Thoracic aorta (tissue), 2 donors: ENCODE data around the gene ZNF74. TPM values are rescaled to one million over a fixed set of nuclear protein-coding genes. Genes with fewer than 3 reads are reported as not detected.

Experiments
- ATAC-seq: fragments of 150-250 bp; one replicate; pipeline ENCODE4 v1.8.0; 2017; ENCODE audit warnings: low read depth; ENCODE audit not compliant: insufficient number of reproducible peaks, low FRiP score
- DNase-seq: peaks from one replicate; pipeline ENCODE4 v3.0.0-alpha.2; 2020; ENCODE audit warnings: low spot score
- H3K27ac ChIP-seq, 2 donors: fragments of 200-600 bp; sonication (generic); 1 replicate in 1 of 2; 2 replicates in 1 of 2; pipeline ENCODE4 v1.5.1; 2016; ENCODE audit warnings: mild to moderate bottlenecking in 2 of 2, moderate library complexity in 2 of 2
- H3K27me3 ChIP-seq: fragments of 200-600 bp; sonication (generic); replicated peaks from 2 replicates; pipeline ENCODE4 v1.6.0; 2016; ENCODE audit warnings: mild to moderate bottlenecking; ENCODE audit not compliant: insufficient read depth
- H3K36me3 ChIP-seq: fragments of 200-600 bp; sonication (generic); one replicate; pipeline ENCODE4 v1.5.1; 2016
- H3K4me1 ChIP-seq, 2 donors: fragments of 200-600 bp; sonication (generic); 1 replicate in 1 of 2; 2 replicates in 1 of 2; pipeline versions ENCODE4 v1.5.1 to v1.6.0; 2016; ENCODE audit warnings: low read depth in 2 of 2, mild to moderate bottlenecking in 1 of 2; ENCODE audit not compliant: control insufficient read depth in 1 of 2
- H3K4me3 ChIP-seq: fragments of 200-600 bp; sonication (generic); 2 replicates; pipeline ENCODE4 v1.5.1; 2016; ENCODE audit warnings: mild to moderate bottlenecking
- H3K9me3 ChIP-seq: fragments of 200-600 bp; sonication (generic); 2 replicates; pipeline ENCODE4 v1.5.1; 2016
- total RNA-seq, 2 donors: library from RNA; depleted of rRNA; stranded (reverse); fragments of >200 nt; gene quantifications; one replicate each; pipeline versions ENCODE4 v1.1.0 to v1.2.3, GENCODE V29; 2016
- TF ChIP-seq, protein P1 (sequence below): fragments of 200-600 bp; sonication (generic); IDR thresholded peaks from one replicate; pipeline ENCODE4 v1.5.1; 2019; ENCODE audit warnings: antibody characterized with exemption

The ZNF74 gene
- total RNA-seq, 2 donors from 2014 or later: 8.5 to 13.8 TPM

DNA sequence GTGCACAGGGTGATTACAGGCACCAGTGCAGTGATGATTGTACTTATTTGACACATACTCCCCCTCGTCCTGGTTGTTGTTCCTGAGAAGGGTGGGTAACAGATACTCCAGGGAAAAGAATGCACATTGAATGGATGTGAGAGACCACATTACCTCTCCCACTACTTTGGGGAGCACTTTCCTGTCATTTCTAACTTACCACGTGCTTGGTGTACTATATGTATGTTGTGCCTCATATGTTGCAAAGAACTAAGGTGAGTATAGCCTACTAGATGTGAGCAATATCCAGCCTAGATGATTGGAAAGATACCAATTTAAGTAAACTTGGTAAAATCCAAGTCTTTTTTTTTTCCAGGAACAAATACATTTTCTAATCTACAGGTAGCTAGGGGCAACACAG is 58.0 kb downstream of the ZNF74 start:
- H3K36me3 ChIP-seq: peaks cover 6% of the 10 kb centered on the region
- ATAC-seq (no peak), DNase-seq (no peak)
- no peaks in the 10 kb centered on the region for H3K4me1 ChIP-seq
- no peaks in the 10 kb centered on the region for H3K9me3 ChIP-seq
- H3K4me3 ChIP-seq: no peak overlapping the region
- no peaks in the 10 kb centered on the region for H3K27me3 ChIP-seq
- H3K27ac ChIP-seq: no peak overlapping the region
- TF ChIP-seq, protein P1, sequence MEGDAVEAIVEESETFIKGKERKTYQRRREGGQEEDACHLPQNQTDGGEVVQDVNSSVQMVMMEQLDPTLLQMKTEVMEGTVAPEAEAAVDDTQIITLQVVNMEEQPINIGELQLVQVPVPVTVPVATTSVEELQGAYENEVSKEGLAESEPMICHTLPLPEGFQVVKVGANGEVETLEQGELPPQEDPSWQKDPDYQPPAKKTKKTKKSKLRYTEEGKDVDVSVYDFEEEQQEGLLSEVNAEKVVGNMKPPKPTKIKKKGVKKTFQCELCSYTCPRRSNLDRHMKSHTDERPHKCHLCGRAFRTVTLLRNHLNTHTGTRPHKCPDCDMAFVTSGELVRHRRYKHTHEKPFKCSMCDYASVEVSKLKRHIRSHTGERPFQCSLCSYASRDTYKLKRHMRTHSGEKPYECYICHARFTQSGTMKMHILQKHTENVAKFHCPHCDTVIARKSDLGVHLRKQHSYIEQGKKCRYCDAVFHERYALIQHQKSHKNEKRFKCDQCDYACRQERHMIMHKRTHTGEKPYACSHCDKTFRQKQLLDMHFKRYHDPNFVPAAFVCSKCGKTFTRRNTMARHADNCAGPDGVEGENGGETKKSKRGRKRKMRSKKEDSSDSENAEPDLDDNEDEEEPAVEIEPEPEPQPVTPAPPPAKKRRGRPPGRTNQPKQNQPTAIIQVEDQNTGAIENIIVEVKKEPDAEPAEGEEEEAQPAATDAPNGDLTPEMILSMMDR: no peak

DNA sequence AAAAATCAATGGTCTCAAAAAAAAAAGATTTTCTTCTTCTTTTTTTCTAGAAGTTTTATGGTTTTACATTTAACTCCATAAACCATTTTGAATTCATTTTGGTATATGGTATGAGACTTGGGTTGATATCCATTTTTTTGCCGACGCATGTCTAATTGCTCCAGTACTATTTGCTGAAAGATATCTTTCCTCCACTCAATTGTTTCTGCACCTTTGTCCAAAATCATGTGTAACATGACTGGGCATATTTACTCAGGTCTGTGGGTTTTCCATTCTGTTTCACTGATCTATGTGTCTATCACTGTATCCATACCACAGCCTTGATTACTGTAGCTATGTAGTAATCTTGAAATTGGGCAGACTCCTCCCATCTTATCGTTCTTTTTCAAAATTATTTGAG is 59.3 kb downstream of the ZNF74 start:
- H3K9me3 ChIP-seq: no peaks in the 10 kb centered on the region
- H3K27ac ChIP-seq: no peak overlapping the region
- ATAC-seq (no peak), DNase-seq (no peak)
- no peaks in the 10 kb centered on the region for H3K4me1 ChIP-seq
- TF ChIP-seq, protein P1: no peak
- peaks cover 6% of the 10 kb centered on the region for H3K36me3 ChIP-seq
- no peaks in the 10 kb centered on the region for H3K27me3 ChIP-seq
- H3K4me3 ChIP-seq: no peak overlapping the region

DNA sequence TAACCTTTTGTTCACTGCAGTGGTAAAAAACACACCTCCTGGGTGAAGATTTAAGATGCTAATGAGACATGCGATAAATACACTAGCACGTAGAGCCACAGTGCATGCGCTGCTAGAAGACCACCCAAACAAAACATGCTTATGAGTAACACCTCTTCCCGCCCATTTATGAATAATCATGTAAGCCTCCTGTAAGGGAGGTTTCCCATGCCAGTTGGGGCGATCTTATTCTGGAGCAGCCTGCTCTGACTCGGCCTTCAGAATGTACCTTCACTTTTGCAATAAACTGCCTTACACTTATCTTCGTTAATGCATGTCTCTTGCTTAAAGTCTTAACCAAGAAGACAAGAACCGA is 61.7 kb downstream of the ZNF74 start:
- TF ChIP-seq, protein P1: no peak
- Histone ChIP-seq H3K36me3 (peaks cover 4% of the 10 kb centered on the region), H3K27ac (no peak overlapping the region), H3K4me3 (no peak overlapping the region), H3K27me3 (no peaks in the 10 kb centered on the region), H3K9me3 (no peaks in the 10 kb centered on the region), H3K4me1 (no peaks in the 10 kb centered on the region)
- ATAC-seq (no peak), DNase-seq (no peak)

DNA sequence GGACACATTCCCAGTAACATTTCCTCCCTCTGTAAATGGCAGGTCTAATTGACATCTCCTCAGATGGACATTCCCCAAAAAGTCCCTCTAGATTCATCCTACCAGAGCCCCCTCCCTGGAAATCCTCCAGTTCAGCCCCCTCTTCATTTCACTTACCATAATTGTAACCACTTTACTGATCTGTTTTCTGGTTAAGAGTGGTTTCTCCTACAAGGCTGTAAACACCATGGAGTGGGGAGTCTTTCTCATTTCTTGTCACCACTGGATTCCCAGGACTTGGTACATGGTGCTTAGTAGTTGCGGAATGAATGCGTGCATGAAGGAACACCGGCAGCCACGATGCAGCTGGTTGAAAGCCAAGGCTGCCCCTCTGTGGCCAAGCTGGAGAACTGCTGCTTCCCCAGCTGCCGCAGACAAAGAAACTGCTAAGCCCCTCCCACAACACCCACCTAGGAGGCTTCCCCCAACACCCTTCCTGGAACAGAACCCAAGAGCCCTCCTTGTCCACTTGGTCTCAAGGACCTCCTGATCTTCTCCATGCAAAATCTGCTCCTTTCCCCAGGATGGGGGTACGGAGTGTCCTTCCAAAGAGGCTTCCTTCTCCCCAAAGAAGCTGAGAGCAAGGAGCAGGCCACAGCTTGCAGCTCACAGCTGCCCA is 62.2 kb downstream of the ZNF74 start:
- Histone ChIP-seq H3K36me3 (no peaks in the 10 kb centered on the region), H3K27ac (no peak overlapping the region), H3K4me3 (no peak overlapping the region), H3K9me3 (no peaks in the 10 kb centered on the region), H3K27me3 (no peaks in the 10 kb centered on the region), H3K4me1 (no peaks in the 10 kb centered on the region)
- ATAC-seq: no peak
- no peak for DNase-seq
- TF ChIP-seq, protein P1: peak; percentile 90

DNA sequence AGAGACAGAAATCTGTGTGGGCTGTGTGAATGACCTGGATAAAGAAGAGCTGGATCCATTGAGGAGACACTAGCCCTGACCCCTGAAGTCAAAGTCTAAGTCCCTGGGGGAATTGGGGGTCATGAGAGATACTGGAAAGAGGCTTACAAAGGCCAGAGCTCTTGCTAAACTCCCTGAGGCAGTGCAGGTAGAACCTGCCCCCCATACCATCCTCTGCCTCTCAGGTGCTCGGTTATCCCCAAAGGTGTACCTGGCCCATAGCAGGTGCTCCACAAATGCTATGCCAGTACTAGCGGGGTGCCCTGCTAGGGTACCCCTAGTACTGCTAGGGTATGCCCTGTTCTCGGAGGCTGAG is 62.7 kb downstream of the ZNF74 start:
- H3K4me3 ChIP-seq: no peak overlapping the region
- no peaks in the 10 kb centered on the region for H3K9me3 ChIP-seq
- H3K36me3 ChIP-seq: no peaks in the 10 kb centered on the region
- no peak overlapping the region for H3K27ac ChIP-seq
- TF ChIP-seq, protein P1: no peak
- ATAC-seq (no peak), DNase-seq (no peak)
- no peaks in the 10 kb centered on the region for H3K4me1 ChIP-seq
- no peaks in the 10 kb centered on the region for H3K27me3 ChIP-seq
